CD4-positive, alpha-beta T cell treated with Interleukin-10 for 1 hour (primary cell): ENCODE results near the gene PREX1.
"Not testable (repeated sequence)": the region's sequence is repeated elsewhere in the genome, so short reads cannot be mapped to it uniquely, and the experiment has no call there.

Experiments used
- DNase-seq: peaks from one replicate; pipeline ENCODE4 v3.0.0-alpha.2; 2020

PREX1 gene

GRCh38 chr20:48790473-48791003, 37.3 kb downstream of the PREX1 start:
- no peak for DNase-seq

GRCh38 chr20:48789781-48790472, 37.9 kb downstream of the PREX1 start:
- no peak for DNase-seq

- DNase-seq, result no peak
These were observed 38.6 kb downstream of the PREX1 start for GRCh38 chr20:48789185-48789668.

- DNase-seq, result no peak
These were observed 39.2 kb downstream of the PREX1 start for GRCh38 chr20:48788486-48789072.

- no peak for DNase-seq
These were observed 39.9 kb downstream of the PREX1 start for GRCh38 chr20:48787861-48788375.

- no peak for DNase-seq
These were observed 40.7 kb downstream of the PREX1 start for GRCh38 chr20:48786951-48787705.

- no peak for DNase-seq
These were observed 42.0 kb downstream of the PREX1 start for GRCh38 chr20:48785801-48786200.

GRCh38 chr20:48785256-48785655, 42.5 kb downstream of the PREX1 start:
- DNase-seq, result no peak

- no peak for DNase-seq
These were observed 43.5 kb downstream of the PREX1 start for GRCh38 chr20:48784273-48784641.

GRCh38 chr20:48783533-48784272, 44.1 kb downstream of the PREX1 start:
- peak; percentile 65 for DNase-seq

- DNase-seq, result no peak
These were observed 44.9 kb downstream of the PREX1 start for GRCh38 chr20:48782901-48783308.

GRCh38 chr20:48782053-48782452, 45.7 kb downstream of the PREX1 start:
- DNase-seq, result no peak

GRCh38 chr20:48781634-48782033, 46.2 kb downstream of the PREX1 start:
- no peak for DNase-seq

GRCh38 chr20:48779435-48779834, 48.4 kb downstream of the PREX1 start:
- DNase-seq, result no peak

GRCh38 chr20:48777821-48778220, 50.0 kb downstream of the PREX1 start:
- DNase-seq, result no peak

GRCh38 chr20:48777005-48777404, 50.8 kb downstream of the PREX1 start:
- peak; percentile 41 for DNase-seq

GRCh38 chr20:48776306-48776705, 51.5 kb downstream of the PREX1 start:
- DNase-seq, result no peak

GRCh38 chr20:48775545-48775944, 52.3 kb downstream of the PREX1 start:
- not testable (repeated sequence) for DNase-seq

- DNase-seq, result no peak
These were observed 53.1 kb downstream of the PREX1 start for GRCh38 chr20:48774696-48775095.

GRCh38 chr20:48773837-48774418, 53.9 kb downstream of the PREX1 start:
- DNase-seq, result no peak

GRCh38 chr20:48772183-48772976, 55.4 kb downstream of the PREX1 start:
- DNase-seq, result peak; percentile 33
